H1 (cell line): Measurements from ENCODE around the gene RAI14. TPM values are rescaled to one million over a fixed set of nuclear protein-coding genes. Genes with fewer than 3 reads are reported as not detected.

Experiments
- CTCF ChIA-PET: fragments of 300-600 bp; sonication (Branson Sonifier 250); formaldehyde crosslinking; loops from one replicate; lab custom pipeline; 2021; ENCODE audit not compliant: partially characterized antibody; lab: Charles Lee
- POLR2A ChIA-PET: fragments of 300-600 bp; sonication (Branson Sonifier 250); formaldehyde crosslinking; loops from one replicate; lab custom pipeline; 2021; ENCODE audit warnings: inconsistent platforms; ENCODE audit not compliant: partially characterized antibody; lab: Charles Lee
- DNase-seq, 2 experiments: peaks; one replicate each; pipeline versions ENCODE4 v3.0.0 to v3.0.0-alpha.2; 2010 to 2022; ENCODE audit warnings: low spot score in 2 of 2, low read depth in 1 of 2, mixed read lengths in 1 of 2
- FAIRE-seq: peaks from 2 replicates; lab custom pipeline; 2011; peaks lifted over from hg19 to GRCh38; lab: Jason Lieb, UNC
- H2AFZ ChIP-seq: 2 replicates; pipeline ENCODE4 v1.8.1; 2012; ENCODE audit warnings: low read length, inconsistent platforms
- H2AK5ac ChIP-seq: 2 replicates; pipeline ENCODE4 v1.6.1; 2013; ENCODE audit warnings: low read depth, low read length
- H2BK120ac ChIP-seq: replicated peaks from 2 replicates; pipeline ENCODE3; 2013; ENCODE audit warnings: low read depth, low read length, inconsistent platforms
- H2BK12ac ChIP-seq: 2 replicates; pipeline ENCODE4 v1.6.1; 2013; ENCODE audit warnings: low read depth, low read length
- H2BK15ac ChIP-seq: 2 replicates; pipeline ENCODE4 v1.6.1; 2013; ENCODE audit warnings: low read length
- H2BK20ac ChIP-seq: 2 replicates; pipeline ENCODE4 v1.6.1; 2013; ENCODE audit warnings: low read length
- H2BK5ac ChIP-seq: 2 replicates; pipeline ENCODE4 v1.6.1; 2013; ENCODE audit warnings: low read depth, low read length
- H3K14ac ChIP-seq: 2 replicates; pipeline ENCODE4 v1.6.1; 2013; ENCODE audit warnings: inconsistent platforms; ENCODE audit not compliant: insufficient read length
- H3K18ac ChIP-seq: 2 replicates; pipeline ENCODE4 v1.6.1; 2013; ENCODE audit warnings: low read length; ENCODE audit errors: extremely low read depth
- H3K23ac ChIP-seq: 2 replicates; pipeline ENCODE4 v1.6.1; 2013; ENCODE audit warnings: inconsistent platforms; ENCODE audit not compliant: insufficient read length
- H3K23me2 ChIP-seq: 2 replicates; pipeline ENCODE4 v1.6.1; 2013; ENCODE audit warnings: low read depth, low read length
- H3K27ac ChIP-seq: 2 replicates; pipeline ENCODE4 v1.6.1; 2011; ENCODE audit warnings: low read depth, low read length, inconsistent platforms
- H3K27me3 ChIP-seq, 4 experiments: replicated peaks in 1 of 4; 1 replicate in 1 of 4; 2 replicates in 3 of 4; pipeline versions ENCODE4 v1.6.1 to v1.8.1; 2011 to 2013; ENCODE audit warnings: low read length in 3 of 4, mild to moderate bottlenecking in 3 of 4, inconsistent platforms in 2 of 4, mixed read lengths in 2 of 4, moderate library complexity in 1 of 4; ENCODE audit not compliant: control insufficient read depth in 3 of 4, insufficient read depth in 3 of 4; ENCODE audit errors: extremely low read depth in 1 of 4
- H3K36me3 ChIP-seq, 4 experiments: 2 replicates each; pipeline versions ENCODE4 v1.6.1 to v1.8.1; 2011 to 2013; ENCODE audit warnings: mild to moderate bottlenecking in 4 of 4, low read length in 3 of 4, moderate library complexity in 2 of 4, control low read depth in 1 of 4, inconsistent platforms in 1 of 4; ENCODE audit not compliant: insufficient read depth in 4 of 4, control insufficient read depth in 2 of 4
- H3K4ac ChIP-seq: replicated peaks from 2 replicates; pipeline ENCODE3; 2013; ENCODE audit warnings: low read length, low read depth, mixed read lengths, inconsistent platforms; ENCODE audit not compliant: insufficient read length
- H3K4me1 ChIP-seq, 4 experiments: replicated peaks in 1 of 4; 1 replicate in 1 of 4; 2 replicates in 3 of 4; pipeline versions ENCODE4 v1.6.1 to v1.8.1; 2011 to 2013; ENCODE audit warnings: low read length in 3 of 4, inconsistent platforms in 2 of 4, mixed read lengths in 1 of 4; ENCODE audit not compliant: insufficient read depth in 4 of 4, control insufficient read depth in 3 of 4
- H3K4me2 ChIP-seq, 2 experiments: 2 replicates each; pipeline versions ENCODE4 v1.6.1 to v1.8.1; 2011 to 2013; ENCODE audit warnings: low read depth in 2 of 2, low read length in 2 of 2, control low read depth in 1 of 2, inconsistent platforms in 1 of 2, mild to moderate bottlenecking in 1 of 2; ENCODE audit not compliant: insufficient read depth in 1 of 2
- H3K4me3 ChIP-seq, 4 experiments: fragments of 200-600, 300-600 bp in 1 of 4; sonication (generic), shearing (Covaris generic), sonication (Bioruptor Twin) in 1 of 4; 2 replicates each; pipeline versions ENCODE4 v1.5.1 to v1.8.1; 2011 to 2016; ENCODE audit warnings: low read length in 4 of 4, low read depth in 3 of 4, control low read depth in 2 of 4, inconsistent platforms in 2 of 4, mild to moderate bottlenecking in 2 of 4, mixed read lengths in 1 of 4, moderate library complexity in 1 of 4; ENCODE audit not compliant: insufficient read depth in 2 of 4; ENCODE audit errors: extremely low read depth in 1 of 4
- H3K56ac ChIP-seq: replicated peaks from 2 replicates; pipeline ENCODE3; 2013; ENCODE audit warnings: low read depth, mild to moderate bottlenecking, mixed read lengths, low read length, inconsistent platforms; ENCODE audit not compliant: insufficient read length
- H3K79me1 ChIP-seq: 2 replicates; pipeline ENCODE4 v1.6.1; 2013; ENCODE audit warnings: low read depth, low read length, control low read depth
- H3K79me2 ChIP-seq, 2 experiments: 2 replicates each; pipeline versions ENCODE4 v1.6.1 to v1.8.1; 2012 to 2013; ENCODE audit warnings: low read length in 2 of 2, mild to moderate bottlenecking in 2 of 2, inconsistent platforms in 1 of 2; ENCODE audit not compliant: insufficient read depth in 2 of 2, control insufficient read depth in 1 of 2
- H3K9ac ChIP-seq, 4 experiments: replicated peaks in 1 of 4; 1 replicate in 1 of 4; 2 replicates in 3 of 4; pipeline versions ENCODE4 v1.6.1 to v1.8.1; 2011 to 2013; ENCODE audit warnings: low read depth in 3 of 4, low read length in 3 of 4, control low read depth in 2 of 4, mild to moderate bottlenecking in 2 of 4, moderate library complexity in 2 of 4, inconsistent platforms in 1 of 4; ENCODE audit errors: extremely low read depth in 1 of 4
- H3K9me3 ChIP-seq, 2 experiments: 2 replicates each; pipeline versions ENCODE4 v1.6.1 to v1.8.1; 2012 to 2013; ENCODE audit warnings: mild to moderate bottlenecking in 2 of 2, moderate library complexity in 2 of 2, control low read depth in 1 of 2, inconsistent platforms in 1 of 2, low read depth in 1 of 2, low read length in 1 of 2, mixed read lengths in 1 of 2; ENCODE audit not compliant: insufficient read depth in 2 of 2
- H4K20me1 ChIP-seq, 2 experiments: replicated peaks in 1 of 2; 2 replicates each; pipeline versions ENCODE3 to v1.8.1; 2011 to 2013; ENCODE audit warnings: inconsistent platforms in 2 of 2, low read length in 2 of 2, mild to moderate bottlenecking in 1 of 2; ENCODE audit not compliant: insufficient read depth in 2 of 2, control insufficient read depth in 1 of 2
- H4K5ac ChIP-seq: 2 replicates; pipeline ENCODE4 v1.6.1; 2013; ENCODE audit warnings: low read length, low read depth, mixed read lengths, inconsistent platforms; ENCODE audit not compliant: insufficient read length
- H4K8ac ChIP-seq: 2 replicates; pipeline ENCODE4 v1.8.0; 2013; ENCODE audit warnings: mild to moderate bottlenecking, moderate library complexity, low read length, inconsistent platforms; ENCODE audit not compliant: insufficient read depth; ENCODE audit errors: extremely low read depth
- H4K91ac ChIP-seq: replicated peaks from 2 replicates; pipeline ENCODE3; 2013; ENCODE audit warnings: low read length, mixed read lengths, inconsistent platforms; ENCODE audit not compliant: insufficient read length
- EP300 ChIP-seq, 2 experiments: IDR thresholded peaks; 1 replicate in 1 of 2; 2 replicates in 1 of 2; pipeline ENCODE4 v1.6.1; 2011 to 2012; ENCODE audit warnings: low read depth in 2 of 2, low read length in 2 of 2, mild to moderate bottlenecking in 2 of 2, borderline replicate concordance in 1 of 2, inconsistent platforms in 1 of 2, moderate library complexity in 1 of 2
- SAP30 ChIP-seq: fragments of 300-600 bp; sonication (generic); IDR thresholded peaks from 2 replicates; pipeline ENCODE4 v1.7.1; 2012; ENCODE audit warnings: low read length, moderate library complexity, mild to moderate bottlenecking, inconsistent platforms; ENCODE audit not compliant: insufficient read depth, insufficient replicate concordance
- SIN3A ChIP-seq, 2 experiments: IDR thresholded peaks in 1 of 2; conservative IDR thresholded peaks in 1 of 2; 2 replicates each; pipeline ENCODE4 v1.6.1; 2011 to 2012; ENCODE audit warnings: low read length in 2 of 2, improper control_type of control experiment in 1 of 2, low read depth in 1 of 2, mild to moderate bottlenecking in 1 of 2
- WGBS, 2 experiments: shearing (Covaris generic) in 1 of 2; methylation state at CpG; one replicate each; pipeline versions ENCODE4 v1.1.6 to v1.1.7; 2013 to 2015; ENCODE audit warnings: low lambda C conversion rate in 2 of 2, mixed read lengths in 2 of 2, inconsistent platforms in 1 of 2, low coverage in 1 of 2, missing lambda C conversion rate in 1 of 2; ENCODE audit not compliant: insufficient replicate concordance in 2 of 2, insufficient coverage in 1 of 2, insufficient read length in 1 of 2; ENCODE audit errors: extremely low coverage in 1 of 2, missing lambda C conversion rate in 1 of 2; 5-methylcytosine and 5-hydroxymethylcytosine counted together
- polyA plus RNA-seq, 7 experiments: library from polyadenylated mRNA; depleted of rRNA in 3 of 7; stranded (reverse) in 5 of 7; unstranded in 2 of 7; fragments of >200 nt in 5 of 7; fragments of 200-250 nt in 2 of 7; gene quantifications; 1 replicate in 5 of 7; 2 replicates in 1 of 7; 4 replicates in 1 of 7; pipeline versions ENCODE4 v1.2.1 to v1.2.3, GENCODE V29; 2011 to 2013; ENCODE audit warnings: missing spikeins in 2 of 7, mixed read lengths in 2 of 7
- total RNA-seq: library from RNA; stranded (reverse); fragmentation: NEBNext Ultra II Directional; extraction: Animal tissue kit (Norgen Biotek cat#: 25700); gene quantifications from 2 replicates; pipeline ENCODE4 v1.2.1, GENCODE V29; 2021

RAI14 gene
- total and polyA plus RNA-seq, 2 of the 8 experiments (the other 6 are each of a cell fraction or from before 2014, with no cell fraction given), result 48.4 to 210 TPM

DNA sequence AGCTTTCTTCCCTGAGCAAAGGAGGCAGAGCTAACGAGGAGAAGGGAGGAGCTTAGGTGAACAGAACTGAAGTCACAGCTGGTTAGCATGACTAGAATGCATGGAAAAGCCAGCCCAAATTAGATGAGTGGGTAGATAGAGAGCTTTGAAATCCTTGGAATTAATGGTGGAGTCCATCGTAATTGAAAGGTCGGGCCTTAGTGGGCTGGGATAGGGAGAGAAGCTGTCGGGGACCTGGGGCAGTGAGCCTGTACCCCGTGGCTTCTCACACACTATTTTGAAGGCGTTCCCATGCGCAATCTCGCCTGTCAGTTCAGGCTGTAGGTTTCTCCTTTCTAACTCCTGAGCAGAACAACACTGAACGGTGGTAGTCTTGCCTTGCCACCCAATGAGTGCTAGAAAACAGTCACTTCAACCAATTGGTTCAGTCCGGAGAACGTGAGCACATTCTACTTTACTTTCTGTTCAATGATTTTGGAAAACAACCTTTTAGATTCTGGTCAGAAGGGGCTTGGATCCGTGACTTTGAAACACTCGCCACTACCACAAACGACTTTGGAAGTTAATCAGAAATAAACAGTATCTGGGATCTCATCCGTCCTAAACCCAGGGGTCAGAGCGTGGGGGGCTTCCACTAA, 655 bp upstream of the RAI14 start:
- H3K4me1 ChIP-seq, result peaks cover 9 to 18% (median 13%) of the 10 kb centered on the region in 4 experiments; a peak in 6 of 7 replicates
- no peak overlapping the region for H4K91ac ChIP-seq
- H2BK15ac ChIP-seq, result no peak overlapping the region
- ChIA-PET CTCF (interaction anchor here (0.6 to 1.7 kb wide), 6 partner anchors 39 to 242 kb away, joined by 3 read pairs; no protein-coding TSS in a partner anchor), POLR2A (interaction anchor here (0.7 to 2.2 kb wide), 9 partner anchors 9 to 183 kb away, joined by 3 to 11 read pairs (median 3); partner anchors contain the start of gene TTC23L)
- 3% methylated on average over 16 of the region's 16 CpGs; no CpG with 5 or more reads in 1 of the 2 experiments for WGBS, 2 experiments
- H3K79me1 ChIP-seq, result no peaks in the 10 kb centered on the region
- peak overlapping the region; percentile 52 for H3K18ac ChIP-seq
- H3K4ac ChIP-seq, result peak overlapping the region; percentile 29
- peak overlapping the region; percentile 63 for H2BK12ac ChIP-seq
- H2AFZ ChIP-seq, result no peak overlapping the region
- peak overlapping the region; percentile 1; the same call in 1 of the 2 replicates for H3K27ac ChIP-seq
- H3K9me3 ChIP-seq, result no peaks in the 10 kb centered on the region
- TF ChIP-seq SIN3A (conservative IDR thresholded peaks at IDR 0.05 in 1 of 2, IDR thresholded peaks at IDR 0.05 in 1 of 2; ENCODE audit: low read depth in 1 of 2, low read length in 2 of 2) (peak; percentile 78 to 85; a peak in 3 of 4 replicates), EP300 (IDR thresholded peaks at IDR 0.05; ENCODE audit: borderline replicate concordance in 1 of 2, low read depth in 2 of 2, low read length in 2 of 2) (no peak), SAP30 (peak; percentile 93)
- no peak overlapping the region for H3K23ac ChIP-seq
- H2BK20ac ChIP-seq, result no peak overlapping the region; the same call in 1 of the 2 replicates
- H3K4me3 ChIP-seq, result peak overlapping the region; percentile 69 to 86 (median 80)
- peaks cover 3 to 5% of the 10 kb centered on the region in 2 experiments for H4K20me1 ChIP-seq
- peak overlapping the region; percentile 5 for H4K5ac ChIP-seq
- H4K8ac ChIP-seq, result no peak overlapping the region
- peak overlapping the region in 2 of 4 experiments; percentile 29 to 39; a peak in 4 of 7 replicates for H3K9ac ChIP-seq
- H3K23me2 ChIP-seq, result peaks cover 17% of the 10 kb centered on the region
- peaks cover 29 to 37% of the 10 kb centered on the region in 2 experiments for H3K79me2 ChIP-seq
- H3K27me3 ChIP-seq, result no peaks in the 10 kb centered on the region
- H2BK120ac ChIP-seq, result peak overlapping the region; percentile 30
- H3K36me3 ChIP-seq, result peaks cover 0 to 3% (median 2%) of the 10 kb centered on the region in 4 experiments; a peak in 2 of 8 replicates
- DNase-seq, result peak in 1 of 2 experiments; percentile 66
- H3K14ac ChIP-seq, result no peak overlapping the region
- H3K56ac ChIP-seq, result no peak overlapping the region
- H2BK5ac ChIP-seq, result peak overlapping the region; percentile 41
- H2AK5ac ChIP-seq, result peak overlapping the region; percentile 29; the same call in 1 of the 2 replicates
- no peak for FAIRE-seq
- H3K4me2 ChIP-seq, result peak overlapping the region; percentile 87 to 93
